CD8-positive, alpha-beta memory T cell (primary cell): ENCODE results near the gene ALDH16A1. TPM values are rescaled to one million over a fixed set of nuclear protein-coding genes. Genes with fewer than 3 reads are reported as not detected.

ENCODE experiments used
- CTCF ChIA-PET: fragments of 350-600 bp; sonication (Branson Sonifier 250); formaldehyde crosslinking; loops from one replicate; lab custom pipeline; 2021; ENCODE audit warnings: antibody characterized with exemption; lab: Charles Lee
- POLR2A ChIA-PET: fragments of 350-600 bp; sonication (Branson Sonifier 250); formaldehyde crosslinking; loops from one replicate; lab custom pipeline; 2021; ENCODE audit warnings: antibody characterized with exemption; lab: Charles Lee
- DNase-seq, 5 donors: peaks; one replicate each; pipeline versions ENCODE4 v3.0.0 to v3.0.0-alpha.2; 2020 to 2022; ENCODE audit warnings: mixed read lengths in 1 of 5
- H3K27ac ChIP-seq: one replicate; pipeline ENCODE4 v1.7.0; 2013; ENCODE audit warnings: low read depth, mild to moderate bottlenecking, low read length, moderate library complexity
- H3K27me3 ChIP-seq: 2 replicates; pipeline ENCODE4 v1.7.0; 2013; ENCODE audit warnings: low read length, mild to moderate bottlenecking; ENCODE audit not compliant: insufficient read depth, poor library complexity, severe bottlenecking
- H3K36me3 ChIP-seq: 2 replicates; pipeline ENCODE4 v1.7.0; 2013; ENCODE audit warnings: mild to moderate bottlenecking, low read length, moderate library complexity; ENCODE audit not compliant: insufficient read depth
- H3K4me1 ChIP-seq: 2 replicates; pipeline ENCODE4 v1.7.0; 2013; ENCODE audit warnings: mild to moderate bottlenecking, low read length, moderate library complexity; ENCODE audit not compliant: insufficient read depth
- H3K4me3 ChIP-seq: 2 replicates; pipeline ENCODE4 v1.7.0; 2013; ENCODE audit warnings: mild to moderate bottlenecking, low read length
- H3K9me3 ChIP-seq: 2 replicates; pipeline ENCODE4 v1.7.0; 2013; ENCODE audit warnings: mild to moderate bottlenecking, low read length
- H3K27ac Mint-ChIP-seq, 8 donors: one replicate each; pipeline ENCODE4 v1.8.0; 2020 to 2021; ENCODE audit warnings: mixed read lengths in 8 of 8, mild to moderate bottlenecking in 6 of 8, inconsistent platforms in 3 of 8, moderate library complexity in 3 of 8
- H3K27me3 Mint-ChIP-seq, 2 donors: one replicate each; pipeline ENCODE4 v1.8.0; 2020 to 2021; ENCODE audit warnings: mixed read lengths in 2 of 2, mild to moderate bottlenecking in 1 of 2, moderate library complexity in 1 of 2
- H3K36me3 Mint-ChIP-seq, 3 donors: one replicate each; pipeline ENCODE4 v1.8.0; 2020 to 2021; ENCODE audit warnings: mixed read lengths in 3 of 3, inconsistent platforms in 1 of 3, mild to moderate bottlenecking in 1 of 3
- H3K4me1 Mint-ChIP-seq, 3 donors: one replicate each; pipeline ENCODE4 v1.8.0; 2020 to 2021; ENCODE audit warnings: mixed read lengths in 3 of 3, inconsistent platforms in 1 of 3, mild to moderate bottlenecking in 1 of 3
- H3K4me3 Mint-ChIP-seq, 7 donors: one replicate each; pipeline ENCODE4 v1.8.0; 2020 to 2021; ENCODE audit warnings: mixed read lengths in 7 of 7, mild to moderate bottlenecking in 6 of 7, moderate library complexity in 4 of 7, inconsistent platforms in 2 of 7
- H3K9me3 Mint-ChIP-seq, 5 donors: one replicate each; pipeline ENCODE4 v1.8.0; 2020 to 2022; ENCODE audit warnings: mixed read lengths in 5 of 5, mild to moderate bottlenecking in 3 of 5, moderate library complexity in 2 of 5, inconsistent platforms in 1 of 5
- polyA plus RNA-seq: library from polyadenylated mRNA; unstranded; fragments of 300-500 nt; fragmentation: Illumina TruSeq; gene quantifications from one replicate; pipeline ENCODE4 v1.2.3, GENCODE V29; 2021
- total RNA-seq, 2 experiments: library from RNA; stranded (reverse); gene quantifications; one replicate each; pipeline ENCODE4 v1.2.3, GENCODE V29; 2021

The ALDH16A1 gene
- total and polyA plus RNA-seq, 3 experiments from 2014 or later = 32.5 to 51.8 (median 46.7) TPM

DNA sequence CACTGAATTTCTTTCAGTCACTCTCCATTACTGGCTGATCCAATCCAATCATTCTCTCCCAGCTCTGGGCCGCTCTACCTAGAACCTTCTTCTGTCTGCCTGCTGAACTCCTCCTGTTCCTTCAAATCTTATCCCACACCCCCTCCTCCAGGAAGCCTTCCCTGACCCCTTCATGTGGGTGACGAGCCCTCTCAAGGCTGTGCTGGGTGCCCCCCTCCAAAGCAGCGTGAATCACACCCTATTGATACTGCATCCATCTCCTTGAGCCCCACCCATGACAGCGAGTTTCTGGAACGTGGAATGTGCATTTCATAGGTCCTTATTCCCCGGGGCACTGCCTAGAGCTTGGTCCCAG lies 4.6 kb upstream of the ALDH16A1 start:
- H3K27me3 Mint-ChIP-seq = no peaks in the 10 kb centered on the region
- no peaks in the 10 kb centered on the region for H3K27me3 ChIP-seq
- no peaks in the 10 kb centered on the region for H3K9me3 ChIP-seq
- peaks cover 41% of the 10 kb centered on the region for H3K4me1 ChIP-seq
- no peaks in the 10 kb centered on the region for H3K9me3 Mint-ChIP-seq
- peak overlapping the region in 7 of 8 donors; percentile 15 to 94 (median 53) for H3K27ac Mint-ChIP-seq
- ChIA-PET CTCF (interaction anchor here (1.4 to 2.5 kb wide), 3 partner anchors 22 to 121 kb away, joined by 3 to 12 read pairs (median 5); no protein-coding TSS in a partner anchor), POLR2A (no interaction called here)
- DNase-seq = no peak
- peak overlapping the region in 4 of 7 donors; percentile 14 to 55 (median 33) for H3K4me3 Mint-ChIP-seq
- no peak overlapping the region for H3K27ac ChIP-seq
- peaks cover 43 to 66% (median 44%) of the 10 kb centered on the region in 3 donors for H3K4me1 Mint-ChIP-seq
- peaks cover 8 to 59% (median 11%) of the 10 kb centered on the region in 3 donors for H3K36me3 Mint-ChIP-seq
- peaks cover 14% of the 10 kb centered on the region for H3K36me3 ChIP-seq
- no peak overlapping the region for H3K4me3 ChIP-seq

GRCh38 chr19:49450405-49450804 lies 2.6 kb upstream of the ALDH16A1 start:
- peaks cover 14% of the 10 kb centered on the region for H3K36me3 ChIP-seq
- H3K4me1 Mint-ChIP-seq = peaks cover 41 to 61% (median 44%) of the 10 kb centered on the region in 3 donors
- no peaks in the 10 kb centered on the region for H3K9me3 Mint-ChIP-seq
- peaks cover 8 to 64% (median 11%) of the 10 kb centered on the region in 3 donors for H3K36me3 Mint-ChIP-seq
- CTCF ChIA-PET = interaction anchor here (1.2 to 4.7 kb wide), 2 partner anchors 20 to 26 kb away, joined by 3 to 51 read pairs; no protein-coding TSS in a partner anchor
- no peak for DNase-seq
- peak overlapping the region in 7 of 8 donors; percentile 66 to 100 (median 80) for H3K27ac Mint-ChIP-seq
- peak overlapping the region; percentile 88 for H3K27ac ChIP-seq
- H3K4me1 ChIP-seq = peaks cover 48% of the 10 kb centered on the region
- H3K9me3 ChIP-seq = no peaks in the 10 kb centered on the region
- peak overlapping the region; percentile 99 for H3K4me3 ChIP-seq
- H3K4me3 Mint-ChIP-seq = peak overlapping the region; percentile 64 to 100 (median 98)
- POLR2A ChIA-PET = interaction anchor here (0.5 to 0.7 kb wide), 2 partner anchors 41 to 45 kb away, joined by 3 read pairs; no protein-coding TSS in a partner anchor
- no peaks in the 10 kb centered on the region for H3K27me3 ChIP-seq
- no peaks in the 10 kb centered on the region for H3K27me3 Mint-ChIP-seq

GRCh38 chr19:49451430-49452181 lies 1.4 kb upstream of the ALDH16A1 start, which contains the start of gene PIH1D1:
Gene PIH1D1, minus strand, starts transcription at chr19:49451814. Its CDS starts 240 bp downstream, at chr19:49451574.
- ChIA-PET POLR2A (interaction anchor here (0.6 to 3.0 kb wide), 11 partner anchors 10 to 1341 kb away, joined by 3 to 62 read pairs (median 5); partner anchors contain the start of gene RPS11), CTCF (interaction anchor here (0.7 to 4.7 kb wide), 6 partner anchors 10 to 44 kb away, joined by 3 to 51 read pairs (median 3); partner anchors contain the start of genes FLT3LG and RPS11)
- H3K36me3 Mint-ChIP-seq = peaks cover 8 to 65% (median 12%) of the 10 kb centered on the region in 3 donors
- Histone ChIP-seq H3K27ac (peak within 1 kb of the TSS; percentile 99), H3K4me1 (peaks cover 48% of the 10 kb centered on the region), H3K27me3 (no peaks in the 10 kb centered on the region), H3K9me3 (no peaks in the 10 kb centered on the region), H3K4me3 (peak within 1 kb of the TSS; percentile 99), H3K36me3 (peaks cover 14% of the 10 kb centered on the region)
- DNase-seq = peak; percentile 88 to 97 (median 93)
- H3K27ac Mint-ChIP-seq = peak within 1 kb of the TSS; percentile 80 to 100 (median 100)
- H3K9me3 Mint-ChIP-seq = no peaks in the 10 kb centered on the region
- peaks cover 43 to 69% (median 48%) of the 10 kb centered on the region in 3 donors for H3K4me1 Mint-ChIP-seq
- no peaks in the 10 kb centered on the region for H3K27me3 Mint-ChIP-seq
- H3K4me3 Mint-ChIP-seq = peak within 1 kb of the TSS; percentile 93 to 100 (median 98)

- peak in 1 of 5 donors; percentile 20 for DNase-seq
- H3K9me3 Mint-ChIP-seq = no peaks in the 10 kb centered on the region
Measured at GRCh38 chr19:49453757-49454240, 774 bp downstream of the ALDH16A1 start.

DNA sequence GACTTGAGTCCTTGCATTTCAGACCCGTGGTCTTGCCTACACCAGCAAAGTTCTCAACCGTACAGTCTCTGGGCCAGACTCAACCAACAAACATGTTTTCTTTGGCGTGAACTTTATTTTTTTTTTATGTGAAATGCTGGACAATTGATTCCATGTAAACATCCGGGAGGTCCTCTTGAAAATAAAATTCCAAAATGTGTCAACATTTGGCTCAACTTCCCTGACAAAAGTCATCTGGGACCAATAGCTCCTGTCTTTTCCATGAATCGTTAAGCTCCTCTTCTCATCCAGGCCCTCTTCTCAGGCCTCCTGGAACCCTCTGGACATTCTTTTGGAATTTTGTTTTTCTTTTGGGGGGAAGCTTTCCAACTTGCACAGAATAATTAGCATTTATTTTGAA lies 2.7 kb downstream of the ALDH16A1 start:
- Histone ChIP-seq H3K4me3 (no peak overlapping the region), H3K36me3 (peaks cover 23% of the 10 kb centered on the region), H3K27me3 (no peaks in the 10 kb centered on the region), H3K9me3 (no peaks in the 10 kb centered on the region), H3K27ac (no peak overlapping the region), H3K4me1 (peaks cover 32% of the 10 kb centered on the region)
- H3K4me3 Mint-ChIP-seq = peak overlapping the region in 3 of 7 donors; percentile 15 to 40 (median 23)
- no peaks in the 10 kb centered on the region for H3K9me3 Mint-ChIP-seq
- peak overlapping the region in 3 of 8 donors; percentile 4 to 87 (median 37) for H3K27ac Mint-ChIP-seq
- ChIA-PET CTCF (interaction anchor here (1.0 to 1.2 kb wide), 2 partner anchors 10 to 17 kb away, joined by 4 to 8 read pairs; partner anchors contain the start of gene FLT3LG), POLR2A (interaction anchor here (1.9 kb wide), 1 partner anchor 14 kb away, joined by 12 read pairs; no protein-coding TSS in a partner anchor)
- peaks cover 30 to 49% (median 37%) of the 10 kb centered on the region in 3 donors for H3K4me1 Mint-ChIP-seq
- H3K36me3 Mint-ChIP-seq = peaks cover 3 to 49% (median 11%) of the 10 kb centered on the region in 3 donors
- DNase-seq = no peak
- no peaks in the 10 kb centered on the region for H3K27me3 Mint-ChIP-seq

More at GRCh38 chr19:49453757-49454240, 774 bp downstream of the ALDH16A1 start:
- Histone ChIP-seq H3K36me3 (peaks cover 12% of the 10 kb centered on the region), H3K4me3 (peak overlapping the region; percentile 99), H3K4me1 (peaks cover 41% of the 10 kb centered on the region), H3K27me3 (no peaks in the 10 kb centered on the region), H3K27ac (peak overlapping the region; percentile 99), H3K9me3 (no peaks in the 10 kb centered on the region)
- CTCF ChIA-PET = interaction anchor here (1.2 to 4.7 kb wide), 6 partner anchors 9 to 93 kb away, joined by 3 to 51 read pairs (median 4); partner anchors contain the start of gene FLT3LG
- Mint-ChIP-seq H3K36me3 (peaks cover 3 to 54% (median 11%) of the 10 kb centered on the region in 3 donors), H3K27ac (peak overlapping the region; percentile 80 to 100 (median 100)), H3K4me1 (peaks cover 40 to 66% (median 46%) of the 10 kb centered on the region in 3 donors), H3K4me3 (peak overlapping the region; percentile 90 to 100 (median 97)), H3K27me3 (no peaks in the 10 kb centered on the region)
- POLR2A ChIA-PET = interaction anchor here (0.5 to 3.0 kb wide), 9 partner anchors 9 to 714 kb away, joined by 3 to 62 read pairs (median 5); partner anchors contain the start of genes FLT3LG, RPS11 and SCAF1

DNA sequence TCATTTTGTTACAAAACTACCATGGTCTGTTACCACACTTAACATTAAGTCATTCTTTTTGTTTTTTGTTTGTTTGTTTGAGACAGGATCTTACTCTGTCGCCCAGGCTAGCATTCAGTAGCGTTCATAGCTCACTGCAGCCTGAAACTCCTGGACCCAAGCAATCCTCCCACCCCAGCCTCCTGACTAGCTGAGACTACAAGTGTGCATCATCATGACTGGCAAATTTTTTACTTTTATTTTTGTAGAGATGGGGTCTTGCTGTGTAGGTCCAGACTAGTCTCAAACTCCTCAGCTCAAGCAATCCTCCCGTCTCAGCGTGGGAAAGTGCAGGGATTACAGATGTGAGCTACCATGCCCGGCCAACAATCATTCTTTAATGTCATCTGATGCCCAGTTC lies 3.3 kb downstream of the ALDH16A1 start:
- Histone ChIP-seq H3K36me3 (peaks cover 24% of the 10 kb centered on the region), H3K4me3 (no peak overlapping the region), H3K27me3 (no peaks in the 10 kb centered on the region), H3K9me3 (no peaks in the 10 kb centered on the region), H3K27ac (no peak overlapping the region), H3K4me1 (peaks cover 27% of the 10 kb centered on the region)
- H3K4me1 Mint-ChIP-seq = peaks cover 27 to 45% (median 34%) of the 10 kb centered on the region in 3 donors
- peak overlapping the region in 2 of 7 donors; percentile 15 to 40 for H3K4me3 Mint-ChIP-seq
- peak overlapping the region in 2 of 8 donors; percentile 4 to 37 for H3K27ac Mint-ChIP-seq
- DNase-seq = no peak
- no peaks in the 10 kb centered on the region for H3K27me3 Mint-ChIP-seq
- ChIA-PET CTCF (interaction anchor here (1.0 to 1.2 kb wide), 3 partner anchors 9 to 17 kb away, joined by 4 to 8 read pairs (median 5); partner anchors contain the start of gene FLT3LG), POLR2A (interaction anchor here (1.9 kb wide), 1 partner anchor 13 kb away, joined by 12 read pairs; no protein-coding TSS in a partner anchor)
- peaks cover 3 to 48% (median 11%) of the 10 kb centered on the region in 3 donors for H3K36me3 Mint-ChIP-seq
- no peaks in the 10 kb centered on the region for H3K9me3 Mint-ChIP-seq

DNA sequence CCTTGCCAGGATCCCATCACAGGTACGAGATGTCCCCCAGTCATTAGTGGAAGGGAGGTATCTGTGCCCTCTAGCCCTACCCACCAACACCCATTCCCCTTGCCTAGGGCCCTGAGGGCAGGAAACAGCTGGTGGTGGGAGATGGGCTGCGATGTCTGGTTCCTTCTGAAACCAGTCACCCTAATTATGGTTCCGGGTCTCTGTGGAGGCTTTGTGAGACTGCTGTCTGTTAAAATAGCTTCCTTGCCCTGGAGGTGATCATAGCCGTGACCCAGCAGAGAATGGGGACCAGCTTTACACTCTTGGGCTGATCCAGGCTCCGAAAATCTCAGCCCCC lies 5.5 kb downstream of the ALDH16A1 start:
- peaks cover 13% of the 10 kb centered on the region for H3K4me1 ChIP-seq
- peaks cover 13 to 30% (median 18%) of the 10 kb centered on the region in 3 donors for H3K4me1 Mint-ChIP-seq
- H3K9me3 Mint-ChIP-seq = no peaks in the 10 kb centered on the region
- no peaks in the 10 kb centered on the region for H3K9me3 ChIP-seq
- H3K4me3 Mint-ChIP-seq = peak overlapping the region in 1 of 7 donors; percentile 54
- peaks cover 24% of the 10 kb centered on the region for H3K36me3 ChIP-seq
- CTCF ChIA-PET = interaction anchor here (1.4 to 2.9 kb wide), 4 partner anchors 10 to 18 kb away, joined by 5 to 10 read pairs (median 6); partner anchors contain the start of gene FLT3LG
- no peaks in the 10 kb centered on the region for H3K27me3 ChIP-seq
- no peak overlapping the region for H3K27ac ChIP-seq
- POLR2A ChIA-PET = interaction anchor here (2.0 kb wide), 1 partner anchor 11 kb away, joined by 8 read pairs; no protein-coding TSS in a partner anchor
- H3K36me3 Mint-ChIP-seq = peaks cover 0 to 38% (median 5%) of the 10 kb centered on the region in 3 donors
- no peaks in the 10 kb centered on the region for H3K27me3 Mint-ChIP-seq
- no peak overlapping the region for H3K4me3 ChIP-seq
- H3K27ac Mint-ChIP-seq = peak overlapping the region in 4 of 8 donors; percentile 34 to 94 (median 49)
- DNase-seq = no peak
